HG03025 (cell line): ENCODE measurements around the gene PC.

Experiments used
- ATAC-seq: cut with Tn5 transposase; IDR thresholded peaks from one replicate; pipeline ENCODE4 v1.9.1; 2021; ENCODE audit warnings: mild to moderate bottlenecking, moderate library complexity; ENCODE audit not compliant: unreplicated experiment, low FRiP score

PC gene

DNA sequence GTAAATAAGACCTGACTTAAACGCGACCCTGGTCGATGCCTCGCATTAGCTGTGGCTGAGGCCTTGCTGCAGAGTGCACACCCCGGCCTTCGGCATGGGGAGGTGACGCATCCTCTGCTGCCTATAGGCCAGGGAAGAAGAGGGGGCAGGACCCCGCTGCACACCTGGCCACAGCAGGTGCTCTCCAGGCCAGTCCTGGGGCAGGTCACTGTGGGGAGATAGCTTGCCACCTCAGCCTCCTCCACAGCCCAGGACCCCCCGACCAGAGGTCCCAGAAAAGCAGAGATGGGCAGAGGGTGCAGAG, 88.7 kb downstream of the PC start:
- no peak for ATAC-seq

DNA sequence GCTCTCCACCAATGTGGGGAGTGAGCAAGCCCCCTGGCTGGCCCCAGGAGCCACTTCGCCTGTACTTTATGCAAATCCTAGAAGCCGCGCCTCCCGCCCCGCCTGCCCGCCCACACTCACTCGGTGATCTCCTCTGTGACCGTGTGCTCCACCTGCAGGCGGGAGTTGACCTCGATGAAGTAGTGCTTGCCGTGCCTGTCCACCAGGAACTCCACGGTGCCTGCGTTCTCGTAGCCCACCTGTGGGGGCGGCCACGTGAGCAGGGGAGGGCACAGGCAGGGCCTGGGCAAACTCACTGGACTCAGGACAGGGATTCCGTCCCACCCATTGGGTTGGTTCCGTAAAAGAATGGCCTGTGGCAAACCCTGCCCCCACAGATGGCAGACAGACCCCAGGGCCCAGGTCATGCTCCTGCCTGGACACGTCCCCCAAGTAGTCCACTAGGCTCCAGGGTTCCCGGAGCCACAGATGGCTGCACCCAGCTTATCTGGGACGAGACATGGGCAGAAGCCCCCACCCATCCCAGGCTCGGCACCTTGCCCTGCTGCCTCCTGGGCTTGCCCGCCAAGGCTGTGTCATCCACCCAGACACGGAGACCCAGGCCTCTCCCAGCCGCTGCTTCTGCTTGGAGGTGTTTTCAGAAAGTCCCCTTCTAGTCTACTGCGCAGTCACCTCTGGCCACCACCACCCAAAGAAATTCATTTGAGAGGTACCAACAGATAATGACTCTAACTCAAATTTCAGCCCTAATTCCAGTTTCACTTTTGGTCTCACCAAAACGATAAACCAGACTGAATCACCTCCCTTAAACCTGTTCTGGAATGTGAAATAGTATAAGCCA, 89.2 kb downstream of the PC start:
- ATAC-seq, result no peak

DNA sequence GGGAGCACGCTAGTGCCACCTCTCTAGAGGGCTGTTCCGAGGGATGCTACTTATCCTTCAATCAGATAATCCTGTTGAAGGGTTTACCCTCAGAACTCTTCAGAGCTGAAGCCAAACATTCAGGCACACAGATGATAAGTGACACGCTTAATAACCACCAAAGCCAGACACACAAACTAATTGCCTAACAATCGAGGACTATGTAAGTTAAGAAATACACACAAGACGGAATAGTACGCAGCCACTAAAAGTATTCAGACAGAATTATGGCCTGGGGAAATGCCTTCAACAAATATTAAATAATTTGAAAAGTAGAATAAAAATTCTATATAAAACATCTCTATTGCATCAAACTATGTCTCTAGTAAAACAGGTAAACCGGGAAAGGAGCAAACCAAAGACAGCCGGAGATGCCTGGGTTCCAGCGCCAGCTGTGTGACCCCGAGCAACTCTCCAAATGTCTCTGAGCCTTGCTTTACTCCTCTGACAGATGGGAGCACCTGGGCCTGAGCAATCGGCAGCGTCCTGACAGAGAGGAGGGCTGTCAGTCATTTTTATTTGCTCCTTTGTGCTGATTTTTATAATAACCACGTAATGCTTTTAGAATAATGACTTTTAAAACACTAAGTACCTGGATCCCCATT, 90.0 kb downstream of the PC start:
- ATAC-seq, result no peak

DNA sequence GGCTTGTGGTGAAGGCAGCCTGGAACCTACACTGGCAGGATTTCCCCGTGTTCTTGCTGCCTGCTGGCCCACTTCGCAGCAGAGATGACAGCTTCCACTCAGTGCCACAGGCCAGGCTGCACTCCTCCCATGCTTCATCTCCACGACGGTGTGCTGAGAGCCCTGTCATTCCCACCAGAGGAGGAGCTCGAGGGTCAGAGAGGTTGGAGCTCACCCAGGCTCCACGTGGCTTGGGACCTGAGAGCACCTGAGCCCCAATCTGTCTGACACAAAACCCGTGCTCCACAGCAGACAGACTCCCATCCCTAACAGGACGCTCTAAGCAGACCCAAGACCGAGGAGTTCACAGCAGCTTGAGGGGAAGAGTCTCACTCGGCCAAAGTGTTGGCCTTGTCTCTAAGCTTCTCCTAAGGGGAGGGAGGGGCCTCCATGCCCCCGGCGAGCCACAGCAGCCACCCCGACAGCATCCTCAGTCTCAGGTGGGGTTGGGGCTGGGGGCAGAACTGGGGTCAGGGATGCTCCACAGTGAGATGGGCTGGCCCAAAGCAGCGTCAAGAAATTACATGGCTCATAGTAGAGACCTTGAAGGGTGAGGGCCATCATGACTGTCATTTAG, 90.7 kb downstream of the PC start:
- ATAC-seq, result no peak

DNA sequence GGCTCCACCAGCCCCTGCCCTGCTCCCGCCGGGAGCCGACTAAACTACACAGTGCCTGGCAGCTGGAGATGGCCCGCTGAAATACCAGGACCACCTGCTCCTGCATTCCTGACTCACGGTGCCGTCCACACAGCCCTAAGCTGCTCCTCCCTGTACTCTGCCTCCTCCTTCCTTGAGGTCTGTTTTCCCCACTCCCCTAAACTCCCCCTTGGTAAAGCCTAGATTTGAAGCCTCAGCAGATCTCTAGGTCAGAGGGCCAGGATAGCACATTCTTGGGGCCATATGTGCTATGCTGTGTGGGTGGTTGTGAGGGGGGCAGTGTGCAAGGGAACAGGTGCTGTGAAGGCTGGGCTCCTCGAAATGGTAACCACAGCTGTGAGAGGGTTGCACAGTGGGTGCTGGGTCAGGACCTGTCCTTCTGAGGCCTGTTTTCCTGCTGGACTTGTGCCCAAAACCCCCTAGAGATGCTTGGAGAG, 91.6 kb downstream of the PC start:
- ATAC-seq, result no peak

DNA sequence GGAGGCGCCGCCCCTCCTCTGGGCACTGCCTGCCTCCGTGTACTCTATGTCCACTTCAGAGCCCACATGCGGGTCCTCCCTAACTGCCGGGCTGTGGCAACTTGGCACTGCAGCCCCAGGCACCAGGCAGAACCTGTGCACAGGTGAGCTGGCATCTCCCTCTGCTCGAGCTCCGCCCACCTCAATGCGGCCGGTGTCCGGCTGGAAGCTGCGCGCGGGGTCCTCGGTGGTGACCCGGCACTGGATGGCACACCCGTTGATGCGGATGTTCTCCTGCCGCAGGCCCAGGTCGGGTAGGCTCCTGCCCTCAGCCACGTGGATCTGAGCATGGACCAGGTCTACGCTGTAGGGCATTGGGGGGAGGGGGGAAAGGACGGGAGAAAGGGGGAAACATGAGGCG, 92.2 kb downstream of the PC start:
- ATAC-seq, result no peak

DNA sequence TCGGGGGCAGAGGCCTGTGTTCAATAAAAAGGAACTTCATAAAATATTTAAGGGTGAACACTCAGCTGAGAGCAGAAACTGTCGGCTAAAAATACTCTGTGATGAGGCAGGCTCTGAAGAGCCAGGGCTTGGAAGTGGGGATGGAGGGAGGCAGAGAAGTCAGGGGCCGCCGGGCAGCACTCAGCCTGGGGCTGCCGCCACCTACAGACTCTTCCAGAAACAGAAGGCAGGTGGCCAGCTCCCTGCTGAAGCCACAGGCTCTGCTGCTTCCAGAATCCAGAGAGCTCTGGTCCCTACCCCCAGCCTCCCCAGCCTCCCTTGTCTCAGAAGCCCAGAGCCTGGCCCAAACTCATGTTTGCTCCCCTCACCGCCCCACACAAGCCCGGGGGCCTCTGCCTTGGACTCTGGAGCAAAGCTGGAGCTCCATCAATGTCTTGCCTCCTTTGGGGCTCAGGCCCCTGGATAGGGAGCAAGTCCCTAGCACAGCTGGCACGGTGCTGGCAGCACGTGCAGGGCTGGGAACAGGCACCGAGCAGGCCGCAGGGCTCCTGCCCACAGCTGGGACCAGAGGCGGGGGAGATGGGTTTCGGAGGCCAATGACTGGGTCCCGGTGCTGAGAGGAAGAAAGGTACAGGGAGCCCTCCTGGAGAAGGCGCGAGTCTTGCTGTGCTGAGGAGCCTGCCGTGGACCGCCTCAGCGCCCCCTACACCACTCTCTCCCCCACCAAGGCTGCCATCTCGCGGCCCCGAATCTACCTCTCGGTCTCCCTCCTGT, 93.1 kb downstream of the PC start:
- ATAC-seq, result no peak

DNA sequence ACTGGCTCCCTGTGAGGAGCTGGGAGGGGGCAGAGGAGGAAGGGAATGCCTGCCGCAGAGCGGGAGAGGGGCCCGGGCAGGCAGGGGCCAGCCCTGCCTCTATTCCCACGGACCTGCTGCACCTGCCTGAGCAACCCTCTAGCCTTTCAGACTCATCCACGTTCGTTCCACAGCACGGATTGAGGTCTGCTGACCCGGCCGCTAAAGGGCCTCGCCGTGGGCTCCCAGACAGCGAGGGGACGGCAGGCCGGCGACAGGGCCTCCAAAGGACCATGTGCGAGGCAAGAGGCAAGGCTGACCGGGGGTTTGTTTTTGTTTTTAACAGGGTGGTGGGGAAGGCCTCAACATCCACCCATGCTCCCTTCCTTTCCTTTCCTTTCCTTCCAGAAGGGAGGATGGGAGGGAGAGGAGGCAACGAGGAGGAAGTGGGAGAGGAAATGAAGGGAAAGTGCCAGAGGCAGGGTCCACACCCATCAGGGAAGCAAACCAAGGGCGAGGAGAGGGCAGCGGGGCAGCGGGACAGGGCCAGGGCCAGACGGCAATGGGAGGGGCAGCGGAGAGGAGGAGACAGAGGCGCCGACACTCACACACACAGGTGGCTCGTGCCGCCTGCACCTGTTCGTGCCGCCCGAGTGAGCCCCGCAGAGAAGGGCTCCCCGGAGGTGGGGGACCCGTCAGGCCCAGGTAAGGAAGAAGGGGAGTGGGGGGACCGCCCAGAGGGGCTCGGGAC, 93.8 kb downstream of the PC start:
- ATAC-seq, result no peak

DNA sequence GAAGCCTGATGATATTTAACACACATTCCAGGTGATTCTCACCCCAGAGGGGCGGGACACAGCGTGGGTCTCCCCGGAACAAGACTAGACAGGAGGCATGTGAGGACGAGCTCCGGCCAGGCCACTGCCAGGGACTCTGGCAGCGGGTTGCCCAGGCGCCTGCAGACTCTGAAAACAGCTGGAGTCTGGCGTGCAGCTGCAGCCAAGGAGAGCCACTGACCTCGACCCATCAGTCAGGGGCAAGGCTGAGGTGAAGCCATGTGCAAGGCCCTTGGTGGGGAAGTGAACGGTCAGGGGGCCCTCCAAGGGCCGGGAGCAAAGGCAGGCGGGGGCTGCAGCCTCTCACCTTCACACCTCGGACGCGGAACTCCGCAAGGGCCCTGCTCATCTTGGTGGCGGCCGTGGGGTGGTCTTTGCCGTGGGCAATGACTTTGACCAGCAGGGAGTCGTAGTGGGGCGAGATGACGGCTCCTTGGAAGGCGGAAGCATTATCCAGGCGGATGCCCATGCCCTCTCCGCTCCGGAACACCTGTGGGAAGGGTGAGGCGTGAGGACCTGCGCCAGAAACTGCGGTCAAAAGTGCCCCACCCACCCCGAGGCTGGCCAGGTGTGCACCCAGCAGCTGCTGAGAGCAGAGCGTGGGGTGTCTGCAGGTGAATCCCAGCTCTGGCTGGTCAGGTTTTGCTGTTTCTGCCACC, 94.6 kb downstream of the PC start:
- ATAC-seq, result no peak

DNA sequence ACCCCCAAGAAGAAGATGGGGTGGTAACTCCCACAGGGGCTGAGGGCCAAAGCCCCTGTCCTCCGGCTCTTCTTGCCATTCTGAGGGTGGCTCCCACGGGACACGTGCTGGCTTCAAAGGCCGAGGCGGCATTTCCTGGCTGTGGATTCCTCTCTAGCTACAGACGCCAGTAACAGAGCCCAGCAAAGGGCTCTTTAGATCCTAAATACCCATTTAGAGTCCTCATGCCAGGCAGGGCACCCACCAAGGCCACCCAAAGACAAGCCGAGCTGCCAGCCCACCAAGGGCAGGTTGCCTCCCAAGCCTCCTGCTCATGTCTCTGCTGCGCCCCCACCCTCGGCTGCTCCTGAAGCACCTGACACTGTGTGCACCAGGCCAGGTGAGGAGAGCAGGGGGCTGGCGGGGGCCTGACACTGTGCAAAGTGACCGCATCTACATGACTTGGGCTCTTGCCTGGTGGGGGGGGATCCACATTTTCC, 95.6 kb downstream of the PC start:
- ATAC-seq, result no peak

DNA sequence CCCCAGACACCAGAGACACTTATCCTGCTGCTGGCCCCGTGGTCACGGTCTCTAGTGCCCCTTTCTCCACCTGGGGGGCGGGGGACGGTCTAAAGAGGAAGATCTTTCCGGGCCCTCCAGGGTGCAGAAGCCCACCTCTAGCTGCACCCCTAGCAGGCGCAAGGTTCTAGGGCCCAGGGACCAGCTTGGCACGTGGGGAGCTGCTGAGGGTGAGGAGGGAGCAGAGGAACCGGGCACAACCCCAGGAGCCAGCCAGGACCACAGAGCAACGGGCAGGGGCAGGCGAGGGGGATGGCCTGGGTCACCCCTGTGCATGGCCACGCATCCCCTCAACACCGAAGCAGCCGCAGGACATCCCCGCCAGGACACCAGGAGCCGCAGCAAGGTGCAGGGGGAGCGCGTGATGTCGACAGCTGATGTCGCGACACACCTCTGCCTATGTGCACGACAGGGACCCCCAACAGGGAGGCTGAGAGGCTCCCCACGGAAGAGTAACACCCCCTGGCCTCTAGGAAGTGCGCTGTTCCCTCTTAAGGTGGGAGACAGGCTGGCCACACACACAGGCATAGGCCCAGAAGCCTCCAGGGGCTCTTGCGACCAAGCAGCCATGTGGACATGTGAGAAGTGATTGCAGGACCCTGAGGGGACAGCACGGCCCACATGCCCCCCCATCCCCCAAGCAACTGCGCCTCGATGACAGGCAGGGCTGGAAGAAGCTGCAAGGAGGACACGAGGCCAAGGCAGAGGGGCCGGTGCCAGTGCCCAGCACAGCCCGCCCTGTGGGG, 96.2 kb downstream of the PC start:
- ATAC-seq, result no peak

DNA sequence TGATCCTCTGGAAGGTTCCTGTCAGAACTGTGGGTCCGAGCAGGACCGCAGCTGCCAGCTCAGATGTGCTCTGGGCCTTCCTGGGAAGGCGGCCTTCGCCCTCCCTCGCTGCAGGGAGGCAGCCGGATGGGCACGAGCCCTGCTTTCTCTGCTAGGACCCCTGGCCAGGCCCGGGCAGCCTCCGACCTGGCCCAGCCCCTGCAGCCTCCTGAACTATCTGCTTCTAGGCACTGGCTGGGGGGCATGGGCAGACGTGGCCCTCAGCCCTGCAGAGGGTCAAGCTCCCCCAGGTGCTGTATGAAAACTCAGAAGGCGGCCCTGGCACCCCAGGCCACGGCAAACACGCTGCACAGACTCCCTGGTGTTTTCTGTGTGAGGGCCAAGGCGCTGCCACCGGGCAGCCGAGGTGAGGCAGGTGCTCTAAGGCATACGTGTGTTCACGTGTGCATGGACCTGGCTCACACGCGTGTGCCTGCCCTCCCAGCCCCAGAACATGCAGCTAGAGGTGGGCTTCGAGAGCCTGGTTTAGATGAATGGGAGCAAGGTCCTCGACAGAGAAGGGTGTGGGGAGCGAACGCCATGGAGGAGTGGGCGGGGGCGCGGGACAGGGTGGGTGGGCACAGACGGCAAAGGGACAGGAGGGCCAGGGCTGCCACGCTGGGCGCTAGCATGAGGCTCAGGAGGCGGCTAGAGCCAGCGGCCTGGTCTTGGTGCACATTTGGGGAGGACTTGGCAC, 97.0 kb downstream of the PC start:
- ATAC-seq, result no peak

DNA sequence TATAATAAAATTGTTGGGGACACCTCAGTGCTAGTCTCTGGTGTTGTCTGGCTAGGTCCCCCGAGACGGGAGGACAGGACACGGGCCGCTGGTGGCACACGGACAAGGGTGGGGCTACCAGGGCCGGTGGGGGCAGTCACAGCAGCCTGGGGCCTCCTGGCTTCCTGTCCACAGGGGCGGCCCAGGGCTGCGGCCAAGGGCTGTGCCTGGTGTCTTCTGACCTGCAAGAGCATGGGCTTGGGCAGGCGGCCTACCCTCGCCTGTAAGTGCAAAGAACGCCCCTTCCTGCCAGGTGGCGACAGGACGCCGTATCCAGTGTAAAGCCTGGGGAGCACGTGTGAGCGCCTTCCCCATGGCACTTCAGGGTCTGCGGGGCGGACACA, 97.7 kb downstream of the PC start:
- ATAC-seq, result no peak

DNA sequence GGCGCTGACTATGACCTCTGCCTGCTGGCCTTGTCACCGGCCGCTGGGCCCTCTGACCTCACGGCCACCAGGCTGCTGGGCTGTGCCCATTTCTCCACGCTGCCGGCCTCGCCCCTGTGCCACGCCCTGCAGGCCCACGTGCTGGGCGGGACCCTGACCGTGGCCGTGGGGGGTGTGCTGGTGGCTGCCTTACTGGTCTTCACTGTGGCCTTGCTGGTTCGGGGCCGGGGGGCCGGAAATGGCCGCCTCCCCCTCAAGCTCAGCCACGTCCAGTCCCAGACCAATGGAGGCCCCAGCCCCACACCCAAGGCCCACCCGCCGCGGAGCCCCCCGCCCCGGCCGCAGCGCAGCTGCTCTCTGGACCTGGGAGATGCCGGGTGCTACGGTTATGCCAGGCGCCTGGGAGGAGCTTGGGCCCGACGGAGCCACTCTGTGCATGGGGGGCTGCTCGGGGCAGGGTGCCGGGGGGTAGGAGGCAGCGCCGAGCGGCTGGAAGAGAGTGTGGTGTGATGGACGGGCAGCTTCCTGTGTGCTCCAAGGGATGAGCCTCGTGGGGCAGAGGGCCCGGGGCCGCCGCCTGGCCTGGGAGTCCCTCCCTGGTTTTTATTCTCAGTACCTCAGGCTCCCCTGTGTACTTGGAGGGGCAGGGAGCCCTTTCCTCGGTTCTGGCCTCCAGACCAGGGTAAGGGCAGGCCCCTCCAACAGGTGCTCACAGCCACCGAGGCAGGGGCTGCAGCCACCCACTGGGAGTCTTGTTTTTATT, 98.3 kb downstream of the PC start:
- ATAC-seq, result no peak

DNA sequence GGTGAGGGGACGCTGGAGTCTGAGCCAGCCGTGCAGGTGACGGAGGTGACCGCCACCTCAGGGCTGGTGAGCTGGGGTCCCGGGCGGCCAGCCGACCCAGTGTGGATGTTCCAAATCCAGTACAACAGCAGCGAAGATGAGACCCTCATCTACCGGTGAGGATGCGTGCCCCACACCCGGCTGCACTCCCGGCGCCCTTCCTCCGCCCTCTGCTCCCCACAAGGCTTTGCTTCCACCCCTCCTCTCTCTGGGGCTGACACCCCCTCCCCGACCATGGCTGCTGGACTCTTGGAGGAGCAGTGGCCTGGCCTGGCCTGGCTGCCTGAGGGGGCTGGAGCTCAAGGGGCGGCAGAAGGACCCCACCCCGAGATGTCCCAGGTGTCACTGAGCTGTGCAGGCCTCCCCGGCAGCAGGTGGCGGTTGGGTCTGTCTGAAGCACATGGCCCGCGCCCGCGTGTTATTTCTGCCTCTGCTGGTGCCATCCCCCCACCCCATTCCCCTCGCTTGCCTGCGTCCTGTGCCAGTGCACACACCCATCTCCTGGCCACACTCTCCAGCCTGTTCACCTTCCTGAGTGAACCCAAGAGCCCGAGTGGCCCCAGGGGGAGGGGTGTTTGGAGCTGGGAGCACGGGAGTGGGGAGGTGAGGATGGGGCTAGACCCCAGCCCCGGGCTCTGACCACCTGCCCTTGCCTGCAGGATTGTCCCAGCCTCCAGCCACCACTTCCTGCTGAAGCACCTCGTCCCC, 99.1 kb downstream of the PC start:
- no peak for ATAC-seq

DNA sequence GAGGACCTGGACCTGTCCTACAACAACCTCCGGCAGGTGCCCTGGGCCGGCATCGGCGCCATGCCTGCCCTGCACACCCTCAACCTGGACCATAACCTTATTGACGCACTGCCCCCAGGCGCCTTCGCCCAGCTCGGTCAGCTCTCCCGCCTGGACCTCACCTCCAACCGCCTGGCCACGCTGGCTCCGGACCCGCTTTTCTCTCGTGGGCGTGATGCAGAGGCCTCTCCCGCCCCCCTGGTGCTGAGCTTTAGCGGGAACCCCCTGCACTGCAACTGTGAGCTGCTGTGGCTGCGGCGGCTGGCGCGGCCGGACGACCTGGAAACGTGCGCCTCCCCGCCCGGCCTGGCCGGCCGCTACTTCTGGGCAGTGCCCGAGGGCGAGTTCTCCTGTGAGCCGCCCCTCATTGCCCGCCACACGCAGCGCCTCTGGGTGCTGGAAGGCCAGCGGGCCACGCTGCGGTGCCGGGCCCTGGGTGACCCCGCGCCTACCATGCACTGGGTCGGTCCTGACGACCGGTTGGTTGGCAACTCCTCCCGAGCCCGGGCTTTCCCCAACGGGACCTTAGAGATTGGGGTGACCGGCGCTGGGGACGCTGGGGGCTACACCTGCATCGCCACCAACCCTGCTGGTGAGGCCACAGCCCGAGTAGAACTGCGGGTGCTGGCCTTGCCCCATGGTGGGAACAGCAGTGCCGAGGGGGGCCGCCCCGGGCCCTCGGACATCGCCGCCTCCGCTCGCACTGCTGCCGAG, 99.8 kb downstream of the PC start:
- no peak for ATAC-seq

DNA sequence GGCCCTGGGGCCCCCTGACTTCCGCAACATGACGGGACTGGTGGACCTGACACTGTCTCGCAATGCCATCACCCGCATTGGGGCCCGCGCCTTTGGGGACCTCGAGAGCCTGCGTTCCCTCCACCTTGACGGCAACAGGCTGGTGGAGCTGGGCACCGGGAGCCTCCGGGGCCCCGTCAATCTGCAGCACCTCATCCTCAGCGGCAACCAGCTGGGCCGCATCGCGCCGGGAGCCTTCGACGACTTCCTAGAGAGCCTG, 100.3 kb downstream of the PC start:
- no peak for ATAC-seq
